Measurements from ENCODE around the gene TDRD3. TPM values are rescaled to one million over a fixed set of nuclear protein-coding genes. Genes with fewer than 3 reads are reported as not detected.

The TDRD3 gene
- total RNA-seq, 1 experiment from 2014 or later, result 5.8 TPM

- peak; percentile 26 for DNase-seq
Measured at GRCh38 chr13:60583911-60584753, 187.1 kb downstream of the TDRD3 start.

GRCh38 chr13:60584976-60585375 is 188.0 kb downstream of the TDRD3 start:
- Histone ChIP-seq H3K4me2 (ENCODE audit: low read length) (no peak overlapping the region), H3K27me3 (ENCODE audit: low read length) (no peaks in the 10 kb centered on the region), H4K20me1 (ENCODE audit: low read length) (no peaks in the 10 kb centered on the region), H3K9ac (ENCODE audit: low read length) (no peak overlapping the region), H3K9me2 (replicated peaks; ENCODE audit: low read length) (no peaks in the 10 kb centered on the region), H3K4me3 (ENCODE audit: low read length) (no peak overlapping the region), H3K9me3 (ENCODE audit: low read length) (no peaks in the 10 kb centered on the region), H3K4me1 (ENCODE audit: insufficient read depth, low read length) (no peaks in the 10 kb centered on the region), H3K36me3 (ENCODE audit: low read depth, low read length) (no peaks in the 10 kb centered on the region), H3K79me2 (ENCODE audit: low read length) (no peaks in the 10 kb centered on the region), H3K27ac (ENCODE audit: low read length) (no peak overlapping the region), H2AFZ (ENCODE audit: low read length) (no peak overlapping the region), H3F3A (ENCODE audit: low read length, unreplicated experiment) (no peaks in the 10 kb centered on the region)
- BruUV-seq (replicated peaks), result no TSS peak
- TF ChIP-seq EZH2 (IDR thresholded peaks at IDR 0.05; ENCODE audit: low read length, unreplicated experiment) (no peak), CTCF (conservative IDR thresholded peaks at IDR 0.05; ENCODE audit: low read depth, low read length) (no peak), EZH2phosphoT487 (IDR thresholded peaks at IDR 0.05; ENCODE audit: borderline replicate concordance, low read length) (no peak)
- POLR2A ChIA-PET (ENCODE audit: unreplicated experiment), result no interaction called here
- ATAC-seq (no peak), DNase-seq (no peak)
- CTCF ChIA-PET, result no interaction called here
- intact Hi-C loops (cut with micrococcal nuclease), result no loop called here

More at GRCh38 chr13:60583911-60584753, 187.1 kb downstream of the TDRD3 start:
- no peaks in the 10 kb centered on the region for H3K27me3 ChIP-seq (ENCODE audit: low read length)
- H3K79me2 ChIP-seq (ENCODE audit: low read length), result no peaks in the 10 kb centered on the region
- no peaks in the 10 kb centered on the region for H3K9me2 ChIP-seq (replicated peaks; ENCODE audit: low read length)
- H4K20me1 ChIP-seq (ENCODE audit: low read length), result no peaks in the 10 kb centered on the region
- H3K9me3 ChIP-seq (ENCODE audit: low read length), result no peaks in the 10 kb centered on the region
- H3K9ac ChIP-seq (ENCODE audit: low read length), result no peak overlapping the region
- no peaks in the 10 kb centered on the region for H3K4me1 ChIP-seq (ENCODE audit: insufficient read depth, low read length)
- BruUV-seq (replicated peaks), result no TSS peak
- intact Hi-C loops (cut with micrococcal nuclease), result no loop called here
- H3K27ac ChIP-seq (ENCODE audit: low read length), result no peak overlapping the region
- H3K4me2 ChIP-seq (ENCODE audit: low read length), result no peak overlapping the region
- POLR2A ChIA-PET (ENCODE audit: unreplicated experiment), result no interaction called here
- CTCF ChIA-PET, result no interaction called here
- TF ChIP-seq EZH2phosphoT487 (IDR thresholded peaks at IDR 0.05; ENCODE audit: borderline replicate concordance, low read length), result no peak
- H3K4me3 ChIP-seq (ENCODE audit: low read length), result no peak overlapping the region
- H2AFZ ChIP-seq (ENCODE audit: low read length), result no peak overlapping the region
- no peaks in the 10 kb centered on the region for H3F3A ChIP-seq (ENCODE audit: low read length, unreplicated experiment)
- ATAC-seq, result no peak
- H3K36me3 ChIP-seq (ENCODE audit: low read depth, low read length), result no peaks in the 10 kb centered on the region

- no peak; the same call in 1 of the 2 replicates for ATAC-seq
- peak; percentile 62 for DNase-seq
- no peak overlapping the region for H2AFZ ChIP-seq (ENCODE audit: low read length)
- H3K4me1 ChIP-seq (ENCODE audit: insufficient read depth, low read length), result peaks cover 3% of the 10 kb centered on the region; the same call in 1 of the 2 replicates
- no peak overlapping the region for H3K27ac ChIP-seq (ENCODE audit: low read length)
- no peaks in the 10 kb centered on the region for H3K79me2 ChIP-seq (ENCODE audit: low read length)
- no peak overlapping the region for H3K4me3 ChIP-seq (ENCODE audit: low read length)
- no peaks in the 10 kb centered on the region for H3F3A ChIP-seq (ENCODE audit: low read length, unreplicated experiment)
- intact Hi-C loops (cut with micrococcal nuclease), result no loop called here
- POLR2A ChIA-PET (ENCODE audit: unreplicated experiment), result no interaction called here
- BruUV-seq (replicated peaks), result no TSS peak
- H3K9me2 ChIP-seq (replicated peaks; ENCODE audit: low read length), result no peaks in the 10 kb centered on the region
- H3K9me3 ChIP-seq (ENCODE audit: low read length), result no peaks in the 10 kb centered on the region
- H3K36me3 ChIP-seq (ENCODE audit: low read depth, low read length), result no peaks in the 10 kb centered on the region
- no peak for TF ChIP-seq EZH2 (IDR thresholded peaks at IDR 0.05; ENCODE audit: low read length, unreplicated experiment)
- no peak for TF ChIP-seq CTCF (conservative IDR thresholded peaks at IDR 0.05; ENCODE audit: low read depth, low read length)
- no peak for TF ChIP-seq EZH2phosphoT487 (IDR thresholded peaks at IDR 0.05; ENCODE audit: borderline replicate concordance, low read length)
- peak overlapping the region; percentile 46; the same call in 1 of the 2 replicates for H3K4me2 ChIP-seq (ENCODE audit: low read length)
- H3K9ac ChIP-seq (ENCODE audit: low read length), result no peak overlapping the region
- CTCF ChIA-PET, result no interaction called here
- H4K20me1 ChIP-seq (ENCODE audit: low read length), result no peaks in the 10 kb centered on the region
- no peaks in the 10 kb centered on the region for H3K27me3 ChIP-seq (ENCODE audit: low read length)
Measured at GRCh38 chr13:60590800-60591747, 194.1 kb downstream of the TDRD3 start.
